GM12878 (cell line): ENCODE results near the gene KCTD12. TPM values are rescaled to one million over a fixed set of nuclear protein-coding genes. Genes with fewer than 3 reads are reported as not detected.

Experiments
- ATAC-seq: fragments of 200-7000 bp; cut with Tn5 transposase; 3 replicates; pipeline ENCODE4 v1.9.1; 2020; ENCODE audit warnings: mild to moderate bottlenecking, moderate library complexity
- BruUV-seq: library from RNA; stranded (reverse); fragments of 400-500 nt; replicated peaks from 2 replicates; lab custom pipeline; 2021; lab: Mats Ljungman, UMichigan
- CTCF ChIA-PET: fragments of 300-600 bp; sonication (Branson Sonifier 250); formaldehyde crosslinking; extraction: SDS; loops from one replicate; lab custom pipeline; 2021; ENCODE audit warnings: inconsistent platforms; lab: Yijun Ruan, JAX
- POLR2A ChIA-PET: fragments of 350-600 bp; formaldehyde crosslinking; extraction: SDS; loops from one replicate; lab custom pipeline; 2021; ENCODE audit warnings: inconsistent platforms; lab: Charles Lee
- RAD21 ChIA-PET: fragments of 300-600 bp; sonication (Branson Sonifier 250); formaldehyde crosslinking; loops from one replicate; lab custom pipeline; 2023; ENCODE audit warnings: antibody characterized with exemption; ENCODE audit not compliant: unreplicated experiment; lab: Charles Lee
- SMC1A ChIA-PET: fragments of 300-600 bp; sonication (Branson Sonifier 250); formaldehyde crosslinking; loops from one replicate; lab custom pipeline; 2023; ENCODE audit not compliant: unreplicated experiment, uncharacterized antibody; lab: Charles Lee
- DNase-seq: peaks from one replicate; pipeline ENCODE4 v3.0.0-alpha.2; 2011; ENCODE audit warnings: low read depth, low spot score
- FAIRE-seq: peaks from 3 replicates; lab custom pipeline; 2011; peaks lifted over from hg19 to GRCh38; lab: Jason Lieb, UNC
- H2AFZ ChIP-seq: 2 replicates; pipeline ENCODE4 v1.6.0; 2011; ENCODE audit warnings: low read depth, low read length, control low read depth; ENCODE audit not compliant: control insufficient read depth
- H3K27ac ChIP-seq: 2 replicates; pipeline ENCODE4 v1.5.1; 2011; ENCODE audit warnings: control low read depth; ENCODE audit not compliant: control insufficient read depth, insufficient read depth
- H3K27me3 ChIP-seq, 2 experiments: replicated peaks in 1 of 2; 2 replicates each; pipeline versions ENCODE4 v1.6.0 to v1.6.1; 2011; ENCODE audit warnings: low read length in 1 of 2; ENCODE audit not compliant: control insufficient read depth in 2 of 2, insufficient read depth in 2 of 2
- H3K36me3 ChIP-seq, 2 experiments: 2 replicates each; pipeline ENCODE4 v1.5.1; 2011; ENCODE audit warnings: low read length in 1 of 2; ENCODE audit not compliant: control insufficient read depth in 2 of 2, insufficient read depth in 2 of 2
- H3K4me1 ChIP-seq: 2 replicates; pipeline ENCODE4 v1.6.1; 2011; ENCODE audit warnings: mild to moderate bottlenecking, low read length, moderate library complexity, mixed read lengths; ENCODE audit not compliant: control insufficient read depth, insufficient read depth
- H3K4me2 ChIP-seq: 2 replicates; pipeline ENCODE4 v1.6.0; 2011; ENCODE audit warnings: control low read depth; ENCODE audit not compliant: control insufficient read depth, insufficient read depth
- H3K4me3 ChIP-seq: fragments of 200-600 bp; sonication (generic); 2 replicates; pipeline ENCODE4 v1.5.1; 2016
- H3K79me2 ChIP-seq: 2 replicates; pipeline ENCODE4 v1.6.0; 2011; ENCODE audit warnings: low read length; ENCODE audit not compliant: control insufficient read depth, insufficient read depth
- H3K9ac ChIP-seq: 2 replicates; pipeline ENCODE4 v1.8.0; 2011; ENCODE audit warnings: low read length, control low read depth, mixed read lengths; ENCODE audit not compliant: control insufficient read depth, insufficient read depth
- H3K9me3 ChIP-seq: replicated peaks from 3 replicates; pipeline ENCODE4 v1.5.1; 2011; ENCODE audit warnings: mild to moderate bottlenecking, low read length; ENCODE audit not compliant: control insufficient read depth, insufficient read depth
- H4K20me1 ChIP-seq: 2 replicates; pipeline ENCODE4 v1.6.0; 2011; ENCODE audit not compliant: control insufficient read depth, insufficient read depth
- JUNB ChIP-seq: IDR thresholded peaks from 2 replicates; pipeline ENCODE4 v1.6.1; 2016; ENCODE audit warnings: antibody characterized with exemption, mild to moderate bottlenecking
- MTA3 ChIP-seq: IDR thresholded peaks from 2 replicates; pipeline ENCODE4 v1.6.1; 2012; ENCODE audit warnings: low read length, inconsistent platforms, borderline replicate concordance
- POLR2AphosphoS5 ChIP-seq: IDR thresholded peaks from 2 replicates; pipeline ENCODE4 v1.6.1; 2011; ENCODE audit warnings: mild to moderate bottlenecking, low read length, inconsistent platforms
- SIN3A ChIP-seq: IDR thresholded peaks from 2 replicates; pipeline ENCODE4 v1.6.1; 2012; ENCODE audit warnings: low read depth, low read length, improper control_type of control experiment
- SUPT20H ChIP-seq: IDR thresholded peaks from 2 replicates; pipeline ENCODE4 v1.6.1; 2011; ENCODE audit warnings: low read depth, mild to moderate bottlenecking, low read length, moderate library complexity, borderline replicate concordance; ENCODE audit not compliant: control insufficient read depth
- ZNF207 ChIP-seq: fragments of 450-650 bp; IDR thresholded peaks from 2 replicates; pipeline ENCODE4 v1.6.1; 2014; ENCODE audit warnings: antibody characterized with exemption, mild to moderate bottlenecking, borderline replicate concordance
- WGBS: methylation state at CpG from one replicate; pipeline ENCODE4 v1.1.6; 2016; ENCODE audit warnings: low lambda C conversion rate; ENCODE audit not compliant: insufficient replicate concordance, insufficient coverage; ENCODE audit errors: missing lambda C conversion rate; 5-methylcytosine and 5-hydroxymethylcytosine counted together
- in situ Hi-C: fragments of 300-500 bp; cut with MboI; formaldehyde crosslinking; loops from 9 replicates; pipeline ENCODE4 v1.14.3; 2018; ENCODE audit warnings: mixed read lengths
- intact Hi-C: fragments of 100-400 bp; cut with micrococcal nuclease; formaldehyde crosslinking; loops from one replicate; pipeline ENCODE4 v1.14.2; 2022; ENCODE audit not compliant: unreplicated experiment
- polyA plus RNA-seq, 11 experiments: library from polyadenylated mRNA; depleted of rRNA in 4 of 11; unstranded in 6 of 11; stranded (reverse) in 5 of 11; fragments of >200 nt; fragmentation: Nextera tagmentation in 4 of 11; fragmentation: Illumina TruSeq in 1 of 11; extraction: Ambion mirVana in 4 of 11; extraction: Trizol in 1 of 11; gene quantifications; 1 replicate in 1 of 11; 2 replicates in 10 of 11; pipeline versions ENCODE4 v1.2.1 to v1.2.3, GENCODE V29; 2011 to 2016; ENCODE audit warnings: inconsistent platforms in 2 of 11, missing spikeins in 2 of 11, low read depth in 1 of 11
- total RNA-seq, 4 experiments: library from RNA; depleted of rRNA in 3 of 4; stranded (reverse); fragments of >200 nt in 3 of 4; fragmentation: Illumina TruSeq in 1 of 4; extraction: Trizol in 1 of 4; gene quantifications; 2 replicates each; pipeline versions ENCODE4 v1.2.1 to v1.2.3, GENCODE V29; 2013 to 2021
- TF ChIP-seq, protein P1 (sequence below): fragments of 450-650 bp; IDR thresholded peaks from 2 replicates; pipeline ENCODE4 v1.6.1; 2017; ENCODE audit warnings: borderline replicate concordance
- TF ChIP-seq, protein P2 (sequence below): fragments of 450-650 bp; formaldehyde crosslinking; IDR thresholded peaks from 2 replicates; pipeline ENCODE4 v1.5.0; 2022; ENCODE audit warnings: mild to moderate bottlenecking, missing genetic modification characterization

The KCTD12 gene
- total and polyA plus RNA-seq, 10 of the 15 experiments (the other 5 are each of a cell fraction or from before 2014, with no cell fraction given) = 0.24 to 2.9 (median 0.92) TPM

DNA sequence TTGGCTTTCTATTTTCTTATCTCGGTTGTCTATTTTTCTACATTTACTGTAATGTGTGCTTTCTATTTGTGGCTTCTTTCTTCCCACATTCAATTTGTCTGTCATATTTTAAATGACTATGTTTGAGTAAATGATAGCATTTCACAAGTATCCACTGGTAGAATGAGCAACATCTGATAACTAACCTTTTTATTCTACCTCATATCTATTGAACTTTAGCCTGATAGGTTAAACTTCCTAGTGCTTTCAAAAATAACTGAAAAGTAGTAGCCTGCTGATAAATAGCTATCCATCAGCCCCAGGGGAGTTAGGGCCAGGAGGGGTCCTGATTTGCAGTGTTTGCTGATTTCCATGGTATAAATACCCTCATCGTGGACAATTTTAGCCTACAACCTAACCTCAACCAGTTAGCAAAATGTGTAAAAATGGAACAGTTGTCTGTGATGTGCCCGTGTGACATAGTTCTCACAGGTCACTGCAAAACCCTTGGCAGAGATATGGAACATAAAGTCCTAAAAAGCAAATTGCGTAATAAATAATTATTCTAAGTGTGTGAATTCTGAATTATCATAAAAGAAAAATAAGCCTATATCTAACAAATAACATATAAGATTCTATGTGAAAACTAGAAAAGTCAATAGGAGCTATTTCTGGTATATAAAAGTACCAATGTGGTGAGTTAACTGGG, 32.1 kb downstream of the KCTD12 start:
- RAD21 ChIA-PET = no interaction called here
- no peaks in the 10 kb centered on the region; a peak in 1 of 4 replicates for H3K27me3 ChIP-seq
- intact Hi-C loops = no loop called here
- no peak overlapping the region for H3K4me2 ChIP-seq
- TF ChIP-seq POLR2AphosphoS5 (no peak), JUNB (no peak), ZNF207 (no peak), MTA3 (no peak), SUPT20H (no peak), SIN3A (no peak)
- TF ChIP-seq, protein P1, sequence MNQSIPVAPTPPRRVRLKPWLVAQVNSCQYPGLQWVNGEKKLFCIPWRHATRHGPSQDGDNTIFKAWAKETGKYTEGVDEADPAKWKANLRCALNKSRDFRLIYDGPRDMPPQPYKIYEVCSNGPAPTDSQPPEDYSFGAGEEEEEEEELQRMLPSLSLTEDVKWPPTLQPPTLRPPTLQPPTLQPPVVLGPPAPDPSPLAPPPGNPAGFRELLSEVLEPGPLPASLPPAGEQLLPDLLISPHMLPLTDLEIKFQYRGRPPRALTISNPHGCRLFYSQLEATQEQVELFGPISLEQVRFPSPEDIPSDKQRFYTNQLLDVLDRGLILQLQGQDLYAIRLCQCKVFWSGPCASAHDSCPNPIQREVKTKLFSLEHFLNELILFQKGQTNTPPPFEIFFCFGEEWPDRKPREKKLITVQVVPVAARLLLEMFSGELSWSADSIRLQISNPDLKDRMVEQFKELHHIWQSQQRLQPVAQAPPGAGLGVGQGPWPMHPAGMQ = no peak
- TF ChIP-seq, protein P2, sequence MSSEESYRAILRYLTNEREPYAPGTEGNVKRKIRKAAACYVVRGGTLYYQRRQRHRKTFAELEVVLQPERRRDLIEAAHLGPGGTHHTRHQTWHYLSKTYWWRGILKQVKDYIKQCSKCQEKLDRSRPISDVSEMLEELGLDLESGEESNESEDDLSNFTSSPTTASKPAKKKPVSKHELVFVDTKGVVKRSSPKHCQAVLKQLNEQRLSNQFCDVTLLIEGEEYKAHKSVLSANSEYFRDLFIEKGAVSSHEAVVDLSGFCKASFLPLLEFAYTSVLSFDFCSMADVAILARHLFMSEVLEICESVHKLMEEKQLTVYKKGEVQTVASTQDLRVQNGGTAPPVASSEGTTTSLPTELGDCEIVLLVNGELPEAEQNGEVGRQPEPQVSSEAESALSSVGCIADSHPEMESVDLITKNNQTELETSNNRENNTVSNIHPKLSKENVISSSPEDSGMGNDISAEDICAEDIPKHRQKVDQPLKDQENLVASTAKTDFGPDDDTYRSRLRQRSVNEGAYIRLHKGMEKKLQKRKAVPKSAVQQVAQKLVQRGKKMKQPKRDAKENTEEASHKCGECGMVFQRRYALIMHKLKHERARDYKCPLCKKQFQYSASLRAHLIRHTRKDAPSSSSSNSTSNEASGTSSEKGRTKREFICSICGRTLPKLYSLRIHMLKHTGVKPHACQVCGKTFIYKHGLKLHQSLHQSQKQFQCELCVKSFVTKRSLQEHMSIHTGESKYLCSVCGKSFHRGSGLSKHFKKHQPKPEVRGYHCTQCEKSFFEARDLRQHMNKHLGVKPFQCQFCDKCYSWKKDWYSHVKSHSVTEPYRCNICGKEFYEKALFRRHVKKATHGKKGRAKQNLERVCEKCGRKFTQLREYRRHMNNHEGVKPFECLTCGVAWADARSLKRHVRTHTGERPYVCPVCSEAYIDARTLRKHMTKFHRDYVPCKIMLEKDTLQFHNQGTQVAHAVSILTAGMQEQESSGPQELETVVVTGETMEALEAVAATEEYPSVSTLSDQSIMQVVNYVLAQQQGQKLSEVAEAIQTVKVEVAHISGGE (CRISPR knock-in tag) = no peak
- no peaks in the 10 kb centered on the region for H4K20me1 ChIP-seq
- H3K36me3 ChIP-seq = no peaks in the 10 kb centered on the region
- 56% methylated on average over 4 of the region's 4 CpGs for WGBS
- H3K4me3 ChIP-seq = no peak overlapping the region
- CTCF ChIA-PET = no interaction called here
- POLR2A ChIA-PET = no interaction called here
- no peaks in the 10 kb centered on the region for H3K4me1 ChIP-seq
- H3K9me3 ChIP-seq = no peaks in the 10 kb centered on the region
- DNase-seq (no peak), FAIRE-seq (no peak), ATAC-seq (no peak)
- H3K27ac ChIP-seq = no peak overlapping the region
- no peaks in the 10 kb centered on the region for H3K79me2 ChIP-seq
- no TSS peak for BruUV-seq
- no peak overlapping the region for H3K9ac ChIP-seq
- SMC1A ChIA-PET = no interaction called here
- no peak overlapping the region for H2AFZ ChIP-seq
- in situ Hi-C loops = no loop called here
